Stomach (tissue), 9 donors: ENCODE data around the gene TESK1. TPM values are rescaled to one million over a fixed set of nuclear protein-coding genes. Genes with fewer than 3 reads are reported as not detected.

Source experiments
- DNase-seq, 2 donors: peaks; one replicate each; pipeline versions ENCODE4 v3.0.0 to v3.0.0-alpha.2; 2013 to 2019
- H3K27ac ChIP-seq, 5 donors: fragments of 200-600 bp in 4 of 5; sonication (generic) in 4 of 5; one replicate each; pipeline ENCODE4 v1.5.1; 2013 to 2019; ENCODE audit warnings: mild to moderate bottlenecking in 1 of 5, moderate library complexity in 1 of 5
- H3K27me3 ChIP-seq, 3 donors: fragments of 200-600 bp; sonication (generic); one replicate each; pipeline ENCODE4 v1.5.1; 2017 to 2019; ENCODE audit warnings: mixed run types in 1 of 3
- H3K36me3 ChIP-seq, 4 donors: fragments of 200-600 bp; sonication (generic); 1 replicate in 3 of 4; 2 replicates in 1 of 4; pipeline ENCODE4 v1.5.1; 2016 to 2019
- H3K4me1 ChIP-seq, 4 donors: fragments of 200-600 bp; sonication (generic); one replicate each; pipeline ENCODE4 v1.5.1; 2016 to 2019
- H3K4me3 ChIP-seq, 4 donors: fragments of 200-600 bp; sonication (generic) in 3 of 4; one replicate each; pipeline ENCODE4 v1.5.1; 2016 to 2019; ENCODE audit warnings: mild to moderate bottlenecking in 1 of 4
- H3K9me3 ChIP-seq, 4 donors: fragments of 200-600 bp; sonication (generic); one replicate each; pipeline ENCODE4 v1.5.1; 2016 to 2019
- CTCF ChIP-seq, 7 experiments: fragments of 450-650 bp in 4 of 7; fragments of 200-600 bp in 3 of 7; sonication (generic) in 3 of 7; IDR thresholded peaks; one replicate each; pipeline ENCODE4 v1.5.1; 2016 to 2019; ENCODE audit warnings: antibody characterized with exemption in 7 of 7, control low read depth in 2 of 7, mild to moderate bottlenecking in 1 of 7
- EP300 ChIP-seq: sonication (generic); formaldehyde crosslinking; IDR thresholded peaks from one replicate; pipeline ENCODE4 v1.6.1; 2017; ENCODE audit warnings: antibody characterized with exemption
- POLR2A ChIP-seq, 4 donors: fragments of 450-650 bp; IDR thresholded peaks; one replicate each; pipeline ENCODE4 v1.6.1; 2016; ENCODE audit warnings: antibody characterized with exemption in 4 of 4, control low read depth in 2 of 4, mild to moderate bottlenecking in 1 of 4, moderate library complexity in 1 of 4
- POLR2AphosphoS5 ChIP-seq, 3 donors: sonication (generic); formaldehyde crosslinking; IDR thresholded peaks; one replicate each; pipeline ENCODE4 v1.6.1; 2016; ENCODE audit warnings: antibody characterized with exemption in 3 of 3
- WGBS, 5 donors: extraction: QIAGEN DNeasy Blood & Tissue Kit in 3 of 5; methylation state at CpG; one replicate each; pipeline versions ENCODE4 v1.1.5 to v1.1.7; 2013 to 2018; 5-methylcytosine and 5-hydroxymethylcytosine counted together
- intact Hi-C: fragments of 100-400 bp; cut with DNase I; formaldehyde crosslinking; loops from one replicate; pipeline ENCODE4 v1.15.1; 2023; ENCODE audit warnings: low total_unique reads
- polyA plus RNA-seq, 3 donors: library from polyadenylated mRNA; stranded (reverse); fragments of 200-250 nt; gene quantifications; one replicate each; pipeline ENCODE4 v1.2.3, GENCODE V29; 2013
- total RNA-seq, 5 donors: library from RNA; depleted of rRNA; stranded (reverse); fragments of >200 nt; gene quantifications; one replicate each; pipeline versions ENCODE4 v1.1.0 to v1.2.3, GENCODE V29; 2014 to 2016
- donor health status: healthy with polysubstance abuse.
- donor health status: Bipolar disorder and iron deficiency.
- donor health status: healthy.

The TESK1 gene
- total and polyA plus RNA-seq, 8 donors, result 11.9 to 56.8 (median 31.1) TPM

DNA sequence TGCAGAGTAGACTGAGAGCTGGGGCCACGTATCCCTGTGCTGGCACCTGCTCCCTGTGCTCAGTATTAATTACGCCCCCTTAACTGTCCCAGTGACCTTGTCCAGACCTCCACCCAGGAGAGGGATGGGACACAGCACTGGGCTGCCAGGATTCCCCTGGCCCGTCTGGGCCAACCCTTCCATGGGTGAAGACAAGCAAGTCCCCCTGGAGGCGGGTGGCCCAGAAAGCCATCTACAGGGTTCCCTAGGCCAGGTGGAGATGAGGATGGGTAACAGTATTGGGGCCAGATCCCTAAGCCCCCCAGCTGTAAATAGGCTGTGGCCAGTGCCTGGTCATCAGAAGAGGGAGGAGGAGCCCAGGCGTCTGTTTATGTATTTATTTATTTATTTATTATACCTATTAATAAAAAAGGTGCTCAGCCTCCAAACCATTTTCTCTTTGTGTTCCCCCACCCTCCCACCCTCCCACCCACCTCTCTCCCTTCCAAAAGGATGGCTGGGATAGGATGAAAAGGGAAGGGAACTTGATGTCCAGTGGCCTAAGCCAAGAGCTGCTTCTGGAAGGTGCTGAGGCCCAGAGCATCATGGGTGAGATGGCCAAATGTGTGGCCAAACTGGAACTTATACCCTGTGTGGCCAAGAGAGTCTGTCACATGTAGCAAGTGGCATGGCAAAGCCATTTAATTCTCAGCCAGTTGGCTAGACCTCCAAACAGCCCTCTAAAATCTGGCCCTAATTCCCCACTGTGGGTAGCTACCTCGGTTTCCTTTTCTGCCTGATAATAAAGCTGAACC lies 43.4 kb upstream of the TESK1 start:
- H3K27me3 ChIP-seq, result no peaks in the 10 kb centered on the region
- H3K36me3 ChIP-seq, result peaks cover 15 to 57% (median 54%) of the 10 kb centered on the region in 4 donors
- no peak overlapping the region for H3K4me3 ChIP-seq
- no peaks in the 10 kb centered on the region for H3K9me3 ChIP-seq
- no peak for DNase-seq
- H3K4me1 ChIP-seq, result peaks cover 14 to 28% (median 19%) of the 10 kb centered on the region in 4 donors
- WGBS, 5 donors, result 84 to 90% (median 86%) methylated on average over 4 to 6 of the region's 6 CpGs
- H3K27ac ChIP-seq, result peak overlapping the region in 1 of 5 donors; percentile 41
- TF ChIP-seq POLR2A (IDR thresholded peaks at IDR 0.05) (no peak), POLR2AphosphoS5 (IDR thresholded peaks at IDR 0.05) (no peak), EP300 (no peak), CTCF (IDR thresholded peaks at IDR 0.05) (no peak)
- intact Hi-C loops, result loop anchor here (10.0 kb wide), 1 partner anchor 63 kb away; no protein-coding TSS in a partner anchor

DNA sequence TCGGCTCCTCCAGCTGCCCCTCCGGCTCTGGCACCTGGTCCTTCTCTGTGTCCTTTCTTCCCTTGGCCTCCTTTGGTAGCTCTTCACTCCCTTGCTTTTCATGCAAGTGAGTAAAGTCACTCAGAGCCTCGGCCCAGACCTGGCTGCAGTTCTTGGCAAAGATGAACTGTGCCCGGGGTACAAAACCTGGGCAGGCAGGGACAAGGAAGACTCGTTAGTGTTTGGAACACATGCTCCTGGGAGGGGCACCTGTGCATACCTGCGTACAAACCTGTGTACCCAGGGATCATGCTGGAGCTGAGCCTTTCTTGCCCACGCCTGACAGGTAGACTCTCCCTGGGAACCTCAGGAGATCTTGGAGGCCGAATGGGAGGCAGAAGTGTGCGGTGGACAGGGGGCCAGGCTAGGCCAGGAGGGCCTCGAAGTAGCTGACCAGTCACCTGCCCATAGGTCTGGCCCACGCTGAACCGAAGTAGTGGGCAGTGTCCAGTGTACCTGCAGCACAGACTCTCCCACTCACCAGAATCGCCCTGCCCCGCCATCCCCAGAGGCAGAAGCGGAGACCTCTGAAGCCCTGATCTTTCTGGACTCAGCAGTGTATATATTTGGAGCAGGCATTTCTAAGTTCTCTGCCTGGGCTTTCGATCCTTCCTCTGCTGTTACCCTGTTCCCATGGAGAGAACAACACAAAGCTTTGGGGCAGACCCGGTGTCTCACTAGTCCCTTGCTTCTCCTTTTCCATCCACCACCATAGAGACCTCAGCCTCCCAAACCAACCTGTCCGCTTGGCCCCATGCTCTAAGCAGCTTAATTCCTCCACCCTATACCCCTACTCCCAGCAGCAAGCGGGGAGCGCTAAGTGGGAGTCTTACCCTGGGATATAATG lies 41.9 kb upstream of the TESK1 start:
- H3K27me3 ChIP-seq, result no peaks in the 10 kb centered on the region
- H3K36me3 ChIP-seq, result peaks cover 9 to 43% (median 40%) of the 10 kb centered on the region in 4 donors
- no peak for DNase-seq
- H3K27ac ChIP-seq, result peak overlapping the region in 4 of 5 donors; percentile 35 to 76 (median 50)
- H3K4me1 ChIP-seq, result peaks cover 14 to 28% (median 19%) of the 10 kb centered on the region in 4 donors
- intact Hi-C loops, result loop anchor here (10.0 kb wide), 1 partner anchor 62 kb away; no protein-coding TSS in a partner anchor
- WGBS, 5 donors, result 68 to 77% (median 76%) methylated on average over 20 of the region's 20 CpGs
- H3K4me3 ChIP-seq, result peak overlapping the region in 2 of 4 donors; percentile 23 to 27
- no peaks in the 10 kb centered on the region for H3K9me3 ChIP-seq
- no peak for TF ChIP-seq POLR2AphosphoS5 (IDR thresholded peaks at IDR 0.05)
- TF ChIP-seq EP300, result no peak
- no peak for TF ChIP-seq CTCF (IDR thresholded peaks at IDR 0.05)
- TF ChIP-seq POLR2A (IDR thresholded peaks at IDR 0.05), result no peak

GRCh38 chr9:35563791-35564197 lies 41.3 kb upstream of the TESK1 start:
- H3K27me3 ChIP-seq, result no peaks in the 10 kb centered on the region
- H3K4me1 ChIP-seq, result peaks cover 14 to 28% (median 19%) of the 10 kb centered on the region in 4 donors
- peaks cover 4 to 36% (median 33%) of the 10 kb centered on the region in 4 donors for H3K36me3 ChIP-seq
- intact Hi-C loops, result loop anchor here (10.0 kb wide), 1 partner anchor 61 kb away; no protein-coding TSS in a partner anchor
- peak; percentile 60 to 70 for DNase-seq
- peak overlapping the region in 3 of 4 donors; percentile 16 to 27 (median 23) for H3K4me3 ChIP-seq
- 22 to 52% (median 28%) methylated on average over 14 of the region's 14 CpGs for WGBS, 5 donors
- H3K27ac ChIP-seq, result peak overlapping the region in 4 of 5 donors; percentile 35 to 76 (median 50)
- no peak for TF ChIP-seq POLR2A (IDR thresholded peaks at IDR 0.05)
- no peak for TF ChIP-seq CTCF (IDR thresholded peaks at IDR 0.05)
- TF ChIP-seq POLR2AphosphoS5 (IDR thresholded peaks at IDR 0.05), result peak in 1 of 3 donors; percentile 34
- TF ChIP-seq EP300, result no peak
- no peaks in the 10 kb centered on the region for H3K9me3 ChIP-seq

GRCh38 chr9:35564658-35565061 lies 40.4 kb upstream of the TESK1 start:
- peak in 2 of 3 donors; percentile 17 to 53 for TF ChIP-seq POLR2AphosphoS5 (IDR thresholded peaks at IDR 0.05)
- TF ChIP-seq POLR2A (IDR thresholded peaks at IDR 0.05), result no peak
- intact Hi-C loops, result loop anchor here (10.0 kb wide), 1 partner anchor 60 kb away; no protein-coding TSS in a partner anchor
- WGBS, 5 donors, result 76 to 87% (median 82%) methylated on average over 7 of the region's 7 CpGs
- no peak for DNase-seq
- Histone ChIP-seq H3K27me3 (no peaks in the 10 kb centered on the region), H3K36me3 (peaks cover 4 to 27% (median 24%) of the 10 kb centered on the region in 4 donors), H3K4me3 (no peak overlapping the region), H3K9me3 (no peaks in the 10 kb centered on the region), H3K27ac (peak overlapping the region in 3 of 5 donors; percentile 44 to 76 (median 56)), H3K4me1 (peaks cover 14 to 28% (median 19%) of the 10 kb centered on the region in 4 donors)
